ENCODE data around the gene AKIP1. TPM values are rescaled to one million over a fixed set of nuclear protein-coding genes. Genes with fewer than 3 reads are reported as not detected.
A peak's percentile ranks its signal among the peaks of the same experiment; 100 is the strongest.

Gene AKIP1
- total RNA-seq, 1 donor: 15.9 TPM

DNA sequence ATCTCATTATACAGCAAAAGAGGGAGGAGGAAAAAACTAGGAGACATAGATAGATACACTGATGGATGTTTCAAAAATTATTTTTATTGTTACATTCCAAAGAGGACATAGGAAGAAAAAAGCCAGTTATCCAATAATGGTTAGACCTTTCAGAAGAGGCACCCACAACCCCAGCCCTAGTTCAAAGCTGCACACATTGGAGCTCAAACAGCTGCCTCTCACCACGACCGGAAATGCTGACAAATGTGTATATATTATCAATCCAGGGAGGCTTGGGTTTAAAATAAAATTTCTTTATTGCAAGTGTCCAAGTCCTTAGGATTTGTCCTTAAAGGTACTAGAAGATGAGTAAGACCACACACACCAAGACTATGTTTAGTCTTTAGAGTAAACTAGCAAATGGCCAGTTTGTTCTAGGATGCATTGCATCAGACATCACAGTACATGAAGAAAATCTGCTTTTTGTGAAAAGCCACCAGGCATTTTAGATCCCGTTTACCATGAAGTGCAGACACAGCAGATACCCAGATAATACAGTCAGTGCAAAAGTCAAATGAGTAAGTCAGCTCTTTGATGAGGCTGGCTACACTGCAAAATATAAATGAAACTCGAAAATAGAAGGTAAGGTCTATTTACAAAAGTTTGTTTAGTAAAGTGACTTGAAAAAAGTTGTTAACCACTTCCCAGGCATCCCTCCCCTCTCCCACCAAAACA, 36.4 kb downstream of the AKIP1 start:
- no peak for DNase-seq (ENCODE audit: low read depth in 2 of 3, low spot score in 2 of 3)

DNA sequence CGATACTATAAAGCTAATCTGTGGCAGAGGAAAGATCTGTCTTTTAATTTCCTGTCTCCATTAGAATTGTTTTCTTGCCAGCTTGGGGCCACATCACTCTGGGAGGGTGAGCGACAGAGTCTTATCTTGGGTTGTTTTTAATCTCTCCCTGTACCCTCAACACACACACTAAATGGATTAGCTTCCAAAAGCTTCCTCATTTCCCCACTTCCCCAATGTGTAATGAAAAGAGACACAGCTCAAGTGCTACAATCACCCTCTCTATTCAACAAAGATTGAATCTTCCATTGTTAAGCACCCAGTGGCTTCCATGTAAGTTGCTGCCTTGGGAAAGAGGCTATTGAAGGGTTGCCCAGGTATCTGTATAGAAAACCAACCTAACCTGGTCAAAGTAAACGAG, 37.9 kb downstream of the AKIP1 start:
- peak in 2 of 3 donors; percentile 18 to 41 for DNase-seq (ENCODE audit: low read depth in 2 of 3, low spot score in 2 of 3)

DNA sequence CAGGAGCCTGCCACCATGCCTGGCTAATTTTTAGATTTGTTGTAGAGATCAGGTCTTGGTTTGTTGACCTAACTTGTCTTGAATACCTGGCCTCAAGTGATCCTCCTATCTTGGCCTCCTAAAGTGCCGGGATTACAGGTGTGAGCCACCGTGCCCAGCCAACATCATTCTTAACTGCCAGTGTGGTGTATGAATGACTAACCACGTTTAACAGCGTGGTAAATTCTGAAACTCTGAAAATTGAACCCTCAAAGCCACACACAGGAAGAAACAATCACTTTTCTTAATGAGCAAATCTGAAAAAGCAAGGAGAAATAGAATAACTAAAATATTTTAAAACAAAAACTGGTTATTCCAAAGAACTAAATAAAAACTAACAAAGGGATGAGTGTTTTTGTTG, 45.9 kb downstream of the AKIP1 start:
- DNase-seq (ENCODE audit: low read depth in 2 of 3, low spot score in 2 of 3): no peak

DNA sequence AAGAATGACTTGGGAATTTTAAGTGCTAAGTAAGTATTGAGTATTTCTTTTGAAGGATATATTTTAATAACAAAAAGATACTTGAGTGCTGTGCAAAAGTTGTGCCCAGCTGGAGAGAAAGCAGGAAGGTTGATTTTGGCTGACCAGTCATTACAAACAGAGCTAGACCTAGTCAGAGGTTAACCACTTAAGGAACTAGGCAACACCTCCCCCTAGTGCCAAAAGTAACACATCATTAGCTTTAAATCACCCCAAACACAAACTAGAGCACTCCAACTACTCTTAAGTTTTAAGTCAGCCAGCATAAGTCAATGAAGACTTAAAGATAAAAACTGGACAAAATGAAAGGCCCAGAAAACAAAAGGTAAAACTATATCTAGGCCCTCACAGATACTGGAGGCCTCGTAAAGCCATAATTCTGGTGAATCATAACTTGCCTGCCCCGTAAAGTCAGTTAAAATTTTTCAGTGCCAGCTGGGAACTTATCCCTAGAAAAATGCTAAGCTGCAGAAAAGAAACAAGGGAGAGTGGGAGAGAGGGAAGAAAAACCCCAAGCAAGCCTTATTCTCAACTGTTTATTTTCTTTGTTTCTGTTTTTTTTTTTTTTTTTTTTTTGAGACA, 48.7 kb downstream of the AKIP1 start:
- peak in 2 of 3 donors; percentile 66 to 79 for DNase-seq (ENCODE audit: low read depth in 2 of 3, low spot score in 2 of 3)

DNA sequence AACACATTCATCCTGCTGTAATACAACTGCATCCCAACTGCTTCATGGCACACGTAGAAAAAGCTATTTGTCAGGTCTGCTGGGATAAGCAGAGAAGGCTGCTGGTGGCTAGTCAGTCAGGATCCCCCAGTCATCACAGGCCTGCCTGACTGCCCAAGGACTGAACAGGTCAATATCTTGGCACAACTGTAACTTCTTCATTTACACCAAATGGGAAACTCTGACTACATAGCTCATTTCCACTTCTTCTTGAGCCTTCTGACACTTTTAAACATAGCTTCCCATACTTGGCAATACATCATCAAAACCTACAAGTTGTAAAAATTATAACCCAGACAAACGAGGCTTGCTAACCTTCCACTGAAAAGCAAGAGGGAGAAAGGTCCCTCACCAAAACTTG, 50.4 kb downstream of the AKIP1 start:
- no peak for DNase-seq (ENCODE audit: low read depth in 2 of 3, low spot score in 2 of 3)

DNA sequence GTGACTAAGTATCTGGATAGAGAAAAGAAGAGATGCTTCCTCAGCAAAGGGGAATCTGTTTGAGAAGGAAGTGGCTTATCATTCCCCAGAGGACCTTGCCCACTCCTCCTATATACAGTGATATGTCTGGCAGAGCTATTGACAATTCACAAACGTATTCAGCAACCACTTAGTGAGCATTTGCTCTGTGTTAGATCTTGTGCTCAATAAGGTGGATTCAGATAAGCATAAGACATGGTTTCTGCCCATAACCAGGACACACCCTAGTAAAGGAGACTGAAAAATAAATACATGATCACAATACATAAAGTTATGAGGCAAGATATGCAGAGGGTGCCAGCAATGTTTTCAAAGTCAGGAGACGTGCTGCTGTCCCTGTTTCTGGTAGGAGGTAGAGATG, 51.9 kb downstream of the AKIP1 start:
- DNase-seq (ENCODE audit: low read depth in 2 of 3, low spot score in 2 of 3): no peak

DNA sequence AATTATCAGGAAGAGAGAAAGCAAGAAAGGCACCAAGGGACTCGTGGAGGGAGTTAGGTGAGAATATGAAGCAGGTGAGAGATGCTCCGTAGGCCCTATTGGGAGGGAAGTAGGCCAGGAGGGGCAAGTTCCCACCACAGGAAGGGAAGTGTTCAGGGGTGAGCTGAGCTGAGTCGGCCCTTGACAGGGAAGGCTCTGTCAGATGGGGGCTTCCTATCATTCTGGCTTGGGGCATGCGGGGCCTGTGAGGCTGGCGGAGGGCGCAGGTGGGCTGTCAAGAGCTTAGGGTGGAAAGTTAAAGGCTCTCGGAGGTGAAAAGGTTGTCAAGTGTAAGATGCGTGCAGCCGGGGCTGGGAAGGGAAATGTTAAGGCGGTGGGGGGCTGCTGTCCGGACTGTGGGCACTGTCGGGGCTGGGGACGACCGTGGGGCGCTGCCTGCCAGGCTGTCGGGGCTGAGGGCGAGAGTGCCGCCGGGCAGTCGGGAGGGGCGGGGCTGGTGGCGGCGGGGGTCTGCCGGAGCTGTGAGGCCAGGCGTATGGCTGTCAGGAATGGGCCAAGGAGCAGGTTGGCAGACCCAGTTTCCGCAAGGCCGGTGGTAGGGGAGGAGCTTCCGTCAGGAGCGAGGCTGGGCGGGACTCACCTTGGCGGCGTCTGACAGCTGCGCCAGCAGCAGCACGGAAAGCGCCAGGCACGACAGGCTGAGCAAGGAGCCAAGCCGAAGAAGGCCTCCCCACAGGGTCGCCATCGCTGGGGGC, 52.8 kb downstream of the AKIP1 start:
- DNase-seq (ENCODE audit: low read depth in 2 of 3, low spot score in 2 of 3): peak in 2 of 3 donors; percentile 74 to 77

DNA sequence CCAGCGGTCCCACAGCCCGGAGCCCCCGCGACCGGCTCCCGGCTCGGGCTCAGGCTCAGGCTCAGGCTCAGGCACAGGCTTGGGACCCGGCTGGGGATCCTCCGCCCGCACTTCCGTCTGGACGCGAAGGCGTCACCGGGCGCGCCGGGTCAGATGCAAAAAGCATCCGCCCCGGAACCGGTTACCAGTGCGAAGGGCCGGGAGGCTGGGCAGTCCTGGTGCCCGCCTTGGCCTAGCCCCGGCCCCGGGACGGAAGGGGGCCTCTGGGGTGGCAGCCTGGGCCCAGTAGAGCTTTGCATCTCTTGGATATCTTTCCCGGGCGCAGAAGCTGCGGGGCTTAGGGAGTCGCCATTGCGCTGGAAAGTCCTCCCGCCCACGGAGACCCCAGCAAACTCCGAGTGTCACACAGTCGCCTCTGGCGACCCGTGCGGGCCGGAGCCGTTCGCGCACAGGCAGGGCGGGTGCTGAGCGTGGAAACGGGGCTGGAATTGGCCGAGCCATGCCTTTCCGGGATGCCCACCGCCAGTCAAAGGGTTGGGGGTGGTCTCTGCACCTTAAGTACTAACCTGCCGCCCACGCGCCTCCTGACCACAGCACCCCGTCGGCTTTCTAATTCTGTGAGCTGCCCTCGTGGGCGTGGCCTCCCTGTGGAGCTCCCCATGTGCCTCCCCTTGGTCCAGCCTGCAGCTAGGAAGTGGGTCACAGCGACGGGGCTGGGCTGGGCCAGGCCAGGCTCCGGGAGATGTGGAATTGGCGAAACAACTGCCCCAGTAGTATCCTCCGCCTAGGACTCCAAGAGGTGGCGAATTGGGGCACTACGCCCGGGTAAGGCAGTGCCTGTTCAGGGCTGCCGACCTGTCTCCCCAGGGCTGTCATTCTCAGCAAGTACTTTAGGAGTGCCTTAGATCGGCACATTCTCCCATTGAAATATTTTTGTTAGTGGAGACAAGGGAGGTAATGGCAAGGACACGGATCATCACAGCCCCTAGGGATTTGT, 53.6 kb downstream of the AKIP1 start, which contains the start of gene TMEM9B:
Gene TMEM9B, minus strand, starts transcription at position 119 of the 997 bp plus-strand sequence. CDS start 129 bp downstream, outside the sequence.
- DNase-seq (ENCODE audit: low read depth in 2 of 3, low spot score in 2 of 3): peak; percentile 56 to 86 (median 85)

DNA sequence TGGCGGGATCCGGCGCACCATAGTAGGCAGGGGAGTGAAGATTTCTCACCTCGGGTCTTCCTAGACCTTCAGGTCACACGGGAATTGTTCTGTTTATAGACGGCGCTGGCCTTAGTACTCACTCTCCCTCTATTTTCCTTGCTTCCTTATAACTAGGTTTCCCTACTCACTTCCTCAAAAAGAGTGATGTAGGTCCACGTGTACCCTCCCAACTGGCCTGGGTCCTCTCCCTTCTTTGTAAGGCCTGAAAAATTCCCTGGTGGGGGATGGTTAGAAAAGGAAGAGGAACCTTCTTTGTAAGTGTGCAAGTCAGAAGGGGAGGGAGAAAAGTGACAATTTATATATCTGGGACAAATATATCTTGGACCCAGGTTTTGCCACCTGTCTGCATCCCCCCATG, 56.2 kb downstream of the AKIP1 start:
- DNase-seq (ENCODE audit: low read depth in 2 of 3, low spot score in 2 of 3): no peak

Small RNAs within 50 kb of the gene (small RNA-seq; reads per million reads assigned to genes)
- not detected for gene RF00019

Other genes with a start within 250 kb of the AKIP1 start
- 11.8 TPM for gene TRIM66, start 228.5 kb upstream of the AKIP1 start, total RNA-seq
- gene RPL27A, start 228.4 kb upstream of the AKIP1 start, total RNA-seq: 1,658 TPM
- not detected for gene C11orf16, start 21.8 kb downstream of the AKIP1 start, total RNA-seq
- not detected for gene ASCL3, start 31.8 kb downstream of the AKIP1 start, total RNA-seq
- 13.2 TPM for gene TMEM9B, start 53.3 kb downstream of the AKIP1 start, total RNA-seq
- gene NRIP3, start 92.8 kb downstream of the AKIP1 start, total RNA-seq: 3.8 TPM
- gene SCUBE2, start 180.4 kb downstream of the AKIP1 start, total RNA-seq: 0.27 TPM

Measured in hematopoietic multipotent progenitor cell (in vitro differentiated cells).